CD4-positive, CD25-positive, alpha-beta regulatory T cell (primary cell): Measurements from ENCODE around the gene GALNT7. TPM values are rescaled to one million over a fixed set of nuclear protein-coding genes. Genes with fewer than 3 reads are reported as not detected.

ENCODE experiments used
- ATAC-seq, 2 donors: fragments of 150-1000 bp; cut with Tn5 transposase; one replicate each; pipeline ENCODE4 v1.10.0; 2021; ENCODE audit warnings: low read depth in 2 of 2, moderate number of reproducible peaks in 2 of 2, moderate library complexity in 1 of 2
- DNase-seq, 3 donors: peaks; one replicate each; pipeline versions ENCODE4 v3.0.0 to v3.0.0-alpha.2; 2012 to 2022; ENCODE audit warnings: mixed read lengths in 1 of 3
- H3K27ac ChIP-seq: one replicate; pipeline ENCODE4 v1.7.0; 2013; ENCODE audit warnings: mild to moderate bottlenecking, low read length; ENCODE audit not compliant: insufficient read depth, poor library complexity, severe bottlenecking
- H3K27me3 ChIP-seq: one replicate; pipeline ENCODE4 v1.7.0; 2013; ENCODE audit warnings: low read length; ENCODE audit not compliant: control insufficient read depth, insufficient read depth
- H3K36me3 ChIP-seq: one replicate; pipeline ENCODE4 v1.7.0; 2013; ENCODE audit warnings: mild to moderate bottlenecking, low read length, moderate library complexity; ENCODE audit not compliant: control insufficient read depth, insufficient read depth
- H3K4me1 ChIP-seq: 2 replicates; pipeline ENCODE4 v1.7.0; 2013; ENCODE audit warnings: mild to moderate bottlenecking, low read length; ENCODE audit not compliant: insufficient read depth, control insufficient read depth, poor library complexity, severe bottlenecking
- H3K4me3 ChIP-seq: one replicate; pipeline ENCODE4 v1.7.0; 2013; ENCODE audit warnings: low read depth, mild to moderate bottlenecking, low read length, moderate library complexity
- H3K9me3 ChIP-seq, 2 experiments: 1 replicate in 1 of 2; 2 replicates in 1 of 2; pipeline ENCODE4 v1.7.0; 2013; ENCODE audit warnings: low read length in 2 of 2, mild to moderate bottlenecking in 1 of 2, moderate library complexity in 1 of 2; ENCODE audit not compliant: control insufficient read depth in 2 of 2
- H3K27ac Mint-ChIP-seq, 3 donors: one replicate each; pipeline ENCODE4 v1.8.0; 2020 to 2022; ENCODE audit warnings: mild to moderate bottlenecking in 3 of 3, mixed read lengths in 3 of 3, moderate library complexity in 2 of 3
- H3K27me3 Mint-ChIP-seq: one replicate; pipeline ENCODE4 v1.8.0; 2022; ENCODE audit warnings: mild to moderate bottlenecking, mixed read lengths
- H3K36me3 Mint-ChIP-seq: one replicate; pipeline ENCODE4 v1.8.0; 2020; ENCODE audit warnings: mixed read lengths
- H3K4me1 Mint-ChIP-seq, 4 donors: one replicate each; pipeline ENCODE4 v1.8.0; 2020 to 2022; ENCODE audit warnings: mixed read lengths in 4 of 4, mild to moderate bottlenecking in 1 of 4
- H3K4me3 Mint-ChIP-seq, 4 donors: one replicate each; pipeline ENCODE4 v1.8.0; 2020 to 2022; ENCODE audit warnings: mild to moderate bottlenecking in 4 of 4, mixed read lengths in 4 of 4, moderate library complexity in 3 of 4
- H3K9me3 Mint-ChIP-seq, 7 donors: one replicate each; pipeline ENCODE4 v1.8.0; 2020 to 2022; ENCODE audit warnings: mixed read lengths in 7 of 7, mild to moderate bottlenecking in 3 of 7, moderate library complexity in 2 of 7
- polyA plus RNA-seq, 4 donors: library from polyadenylated mRNA; unstranded; fragments of 300-500 nt; fragmentation: Illumina TruSeq; gene quantifications; one replicate each; pipeline ENCODE4 v1.2.3, GENCODE V29; 2021
- total RNA-seq: library from RNA; stranded (reverse); gene quantifications from one replicate; pipeline ENCODE4 v1.2.3, GENCODE V29; 2022

GALNT7 gene
- total and polyA plus RNA-seq, 5 donors from 2014 or later: 13.0 to 19.5 (median 14.9) TPM

GRCh38 chr4:173200103-173200884 is 31.7 kb downstream of the GALNT7 start:
- Mint-ChIP-seq H3K36me3 (peaks cover 21% of the 10 kb centered on the region), H3K4me1 (peaks cover 12 to 25% (median 17%) of the 10 kb centered on the region in 4 donors), H3K9me3 (peaks cover 0 to 14% (median 4%) of the 10 kb centered on the region in 7 donors), H3K27me3 (no peaks in the 10 kb centered on the region), H3K4me3 (no peak overlapping the region), H3K27ac (no peak overlapping the region)
- Histone ChIP-seq H3K9me3 (no peaks in the 10 kb centered on the region), H3K4me3 (no peak overlapping the region), H3K36me3 (no peaks in the 10 kb centered on the region), H3K27me3 (no peaks in the 10 kb centered on the region), H3K4me1 (no peaks in the 10 kb centered on the region), H3K27ac (no peak overlapping the region)
- DNase-seq: no peak
- ATAC-seq: no peak

- no peaks in the 10 kb centered on the region for H3K27me3 ChIP-seq
- peaks cover 31% of the 10 kb centered on the region for H3K36me3 Mint-ChIP-seq
- peaks cover 0 to 14% (median 4%) of the 10 kb centered on the region in 7 donors for H3K9me3 Mint-ChIP-seq
- no peaks in the 10 kb centered on the region for H3K27me3 Mint-ChIP-seq
- H3K4me3 Mint-ChIP-seq: no peak overlapping the region
- no peaks in the 10 kb centered on the region for H3K36me3 ChIP-seq
- no peaks in the 10 kb centered on the region for H3K9me3 ChIP-seq
- ATAC-seq (no peak), DNase-seq (no peak)
- H3K27ac Mint-ChIP-seq: no peak overlapping the region
- H3K4me1 Mint-ChIP-seq: peaks cover 13 to 25% (median 17%) of the 10 kb centered on the region in 4 donors
- no peaks in the 10 kb centered on the region for H3K4me1 ChIP-seq
- no peak overlapping the region for H3K27ac ChIP-seq
- no peak overlapping the region for H3K4me3 ChIP-seq
These were observed 33.8 kb downstream of the GALNT7 start for GRCh38 chr4:173202395-173202794.

GRCh38 chr4:173205656-173206055 is 37.0 kb downstream of the GALNT7 start:
- peaks cover 15 to 21% (median 20%) of the 10 kb centered on the region in 4 donors for H3K4me1 Mint-ChIP-seq
- H3K27me3 Mint-ChIP-seq: no peaks in the 10 kb centered on the region
- no peaks in the 10 kb centered on the region for H3K4me1 ChIP-seq
- H3K36me3 Mint-ChIP-seq: peaks cover 40% of the 10 kb centered on the region
- H3K27ac Mint-ChIP-seq: no peak overlapping the region
- H3K9me3 ChIP-seq: no peaks in the 10 kb centered on the region
- H3K4me3 Mint-ChIP-seq: no peak overlapping the region
- H3K9me3 Mint-ChIP-seq: peaks cover 0 to 14% (median 4%) of the 10 kb centered on the region in 7 donors
- DNase-seq: no peak
- no peak overlapping the region for H3K27ac ChIP-seq
- H3K4me3 ChIP-seq: no peak overlapping the region
- no peak for ATAC-seq
- H3K27me3 ChIP-seq: no peaks in the 10 kb centered on the region
- no peaks in the 10 kb centered on the region for H3K36me3 ChIP-seq

GRCh38 chr4:173208420-173208819 is 39.8 kb downstream of the GALNT7 start:
- no peak overlapping the region for H3K27ac Mint-ChIP-seq
- no peaks in the 10 kb centered on the region for H3K27me3 Mint-ChIP-seq
- H3K27ac ChIP-seq: no peak overlapping the region
- H3K9me3 Mint-ChIP-seq: peaks cover 0 to 11% (median 2%) of the 10 kb centered on the region in 7 donors
- peaks cover 35% of the 10 kb centered on the region for H3K36me3 Mint-ChIP-seq
- no peak overlapping the region for H3K4me3 ChIP-seq
- H3K27me3 ChIP-seq: no peaks in the 10 kb centered on the region
- H3K4me1 ChIP-seq: no peaks in the 10 kb centered on the region
- peaks cover 15 to 34% (median 26%) of the 10 kb centered on the region in 4 donors for H3K4me1 Mint-ChIP-seq
- no peaks in the 10 kb centered on the region for H3K36me3 ChIP-seq
- H3K9me3 ChIP-seq: no peaks in the 10 kb centered on the region
- no peak overlapping the region for H3K4me3 Mint-ChIP-seq
- no peak for DNase-seq
- ATAC-seq: no peak

GRCh38 chr4:173211222-173211621 is 42.6 kb downstream of the GALNT7 start:
- Histone ChIP-seq H3K27me3 (no peaks in the 10 kb centered on the region), H3K27ac (no peak overlapping the region), H3K4me1 (no peaks in the 10 kb centered on the region), H3K4me3 (no peak overlapping the region), H3K9me3 (no peaks in the 10 kb centered on the region), H3K36me3 (no peaks in the 10 kb centered on the region)
- no peaks in the 10 kb centered on the region for H3K9me3 Mint-ChIP-seq
- no peak for ATAC-seq
- H3K36me3 Mint-ChIP-seq: peaks cover 19% of the 10 kb centered on the region
- DNase-seq: no peak
- H3K4me3 Mint-ChIP-seq: no peak overlapping the region
- H3K27ac Mint-ChIP-seq: no peak overlapping the region
- H3K4me1 Mint-ChIP-seq: peaks cover 24 to 40% (median 29%) of the 10 kb centered on the region in 4 donors
- H3K27me3 Mint-ChIP-seq: no peaks in the 10 kb centered on the region

GRCh38 chr4:173211838-173212237 is 43.2 kb downstream of the GALNT7 start:
- no peak for DNase-seq
- ATAC-seq: no peak
- Histone ChIP-seq H3K36me3 (no peaks in the 10 kb centered on the region), H3K27ac (no peak overlapping the region), H3K4me1 (no peaks in the 10 kb centered on the region), H3K27me3 (no peaks in the 10 kb centered on the region), H3K9me3 (no peaks in the 10 kb centered on the region), H3K4me3 (no peak overlapping the region)
- H3K4me1 Mint-ChIP-seq: peaks cover 25 to 34% (median 28%) of the 10 kb centered on the region in 4 donors
- H3K27me3 Mint-ChIP-seq: no peaks in the 10 kb centered on the region
- peaks cover 14% of the 10 kb centered on the region for H3K36me3 Mint-ChIP-seq
- no peaks in the 10 kb centered on the region for H3K9me3 Mint-ChIP-seq
- H3K4me3 Mint-ChIP-seq: no peak overlapping the region
- H3K27ac Mint-ChIP-seq: no peak overlapping the region

GRCh38 chr4:173212379-173212778 is 43.8 kb downstream of the GALNT7 start:
- Histone ChIP-seq H3K27ac (no peak overlapping the region), H3K4me3 (no peak overlapping the region), H3K27me3 (no peaks in the 10 kb centered on the region), H3K9me3 (no peaks in the 10 kb centered on the region), H3K4me1 (no peaks in the 10 kb centered on the region), H3K36me3 (no peaks in the 10 kb centered on the region)
- H3K27ac Mint-ChIP-seq: no peak overlapping the region
- no peak overlapping the region for H3K4me3 Mint-ChIP-seq
- H3K9me3 Mint-ChIP-seq: no peaks in the 10 kb centered on the region
- H3K27me3 Mint-ChIP-seq: no peaks in the 10 kb centered on the region
- ATAC-seq: no peak
- H3K36me3 Mint-ChIP-seq: peaks cover 13% of the 10 kb centered on the region
- H3K4me1 Mint-ChIP-seq: peaks cover 20 to 35% (median 29%) of the 10 kb centered on the region in 4 donors
- DNase-seq: no peak

- H3K9me3 Mint-ChIP-seq: no peaks in the 10 kb centered on the region
- Histone ChIP-seq H3K9me3 (no peaks in the 10 kb centered on the region), H3K4me3 (no peak overlapping the region), H3K27ac (no peak overlapping the region), H3K36me3 (no peaks in the 10 kb centered on the region), H3K4me1 (no peaks in the 10 kb centered on the region), H3K27me3 (no peaks in the 10 kb centered on the region)
- H3K27me3 Mint-ChIP-seq: no peaks in the 10 kb centered on the region
- no peak for ATAC-seq
- peaks cover 13% of the 10 kb centered on the region for H3K36me3 Mint-ChIP-seq
- no peak overlapping the region for H3K4me3 Mint-ChIP-seq
- H3K4me1 Mint-ChIP-seq: peaks cover 20 to 40% (median 37%) of the 10 kb centered on the region in 4 donors
- DNase-seq: no peak
- H3K27ac Mint-ChIP-seq: no peak overlapping the region
These were observed 44.7 kb downstream of the GALNT7 start for GRCh38 chr4:173213296-173213695.
